ENCODE measurements around the gene FZD1. TPM values are rescaled to one million over a fixed set of nuclear protein-coding genes. Genes with fewer than 3 reads are reported as not detected.

The FZD1 gene
- total and polyA plus RNA-seq, 4 donors, result 4.1 to 55.8 (median 11.7) TPM

DNA sequence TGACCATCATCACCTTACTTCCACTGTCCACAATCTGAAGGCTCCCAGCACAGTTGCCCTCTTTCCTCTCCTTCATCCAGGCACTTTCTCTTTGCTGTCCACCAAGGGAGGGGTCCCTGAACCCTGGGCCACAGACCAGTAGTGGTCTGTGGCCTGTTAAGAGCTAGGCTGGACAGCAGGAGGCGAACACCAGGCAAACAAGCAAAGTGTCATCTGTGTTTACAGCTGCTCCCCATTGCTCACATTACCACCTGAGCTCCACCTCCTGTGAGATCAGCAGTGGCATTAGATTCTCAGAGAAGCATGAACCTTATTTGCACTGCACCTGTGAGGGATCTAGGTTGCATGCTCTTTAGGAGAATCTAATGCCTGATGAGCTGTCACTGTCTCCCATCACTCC is 27.7 kb downstream of the FZD1 start:
- H3K36me3 ChIP-seq (ENCODE audit: control insufficient read depth in 4 of 4, insufficient read depth in 4 of 4, low read length in 4 of 4), result no peaks in the 10 kb centered on the region
- H3K9me3 ChIP-seq (ENCODE audit: control insufficient read depth in 4 of 4, insufficient read depth in 3 of 4, low read length in 3 of 4), result no peaks in the 10 kb centered on the region
- no peak overlapping the region for H3K9ac ChIP-seq (ENCODE audit: insufficient read depth in 1 of 2, low read length in 2 of 2)
- DNase-seq (no peak), ATAC-seq (ENCODE audit: insufficient read depth, low FRiP score) (no peak)
- no peaks in the 10 kb centered on the region for H3K27me3 ChIP-seq (ENCODE audit: control insufficient read depth in 3 of 3, insufficient read depth in 3 of 3, low read length in 2 of 3)
- TF ChIP-seq CTCF (IDR thresholded peaks at IDR 0.05; ENCODE audit: control extremely low read depth, extremely low read depth), result no peak
- H3K4me1 ChIP-seq (ENCODE audit: control insufficient read depth in 5 of 5, insufficient read depth in 5 of 5, low read length in 5 of 5), result peaks cover 0 to 20% (median 2%) of the 10 kb centered on the region in 5 donors
- no peak overlapping the region for H3K27ac ChIP-seq (ENCODE audit: low read depth in 1 of 2, low read length in 1 of 2)
- H3K4me3 ChIP-seq, result no peak overlapping the region
- 94% methylated on average over 1 of the region's 1 CpG for WGBS, 2 donors

GRCh38 chr7:91292506-91292905 is 28.3 kb downstream of the FZD1 start:
- DNase-seq, result no peak
- no peak for TF ChIP-seq CTCF (IDR thresholded peaks at IDR 0.05; ENCODE audit: control extremely low read depth, extremely low read depth)
- no peaks in the 10 kb centered on the region for H3K27me3 ChIP-seq (ENCODE audit: control insufficient read depth in 3 of 3, insufficient read depth in 3 of 3, low read length in 2 of 3)
- no peak overlapping the region for H3K9ac ChIP-seq (ENCODE audit: insufficient read depth in 1 of 2, low read length in 2 of 2)
- H3K9me3 ChIP-seq (ENCODE audit: control insufficient read depth in 4 of 4, insufficient read depth in 3 of 4, low read length in 3 of 4), result no peaks in the 10 kb centered on the region
- 92 to 97% methylated on average over 1 of the region's 1 CpG for WGBS, 2 donors
- no peak for ATAC-seq (ENCODE audit: insufficient read depth, low FRiP score)
- H3K27ac ChIP-seq (ENCODE audit: low read depth in 1 of 2, low read length in 1 of 2), result no peak overlapping the region
- no peak overlapping the region for H3K4me3 ChIP-seq
- H3K36me3 ChIP-seq (ENCODE audit: control insufficient read depth in 4 of 4, insufficient read depth in 4 of 4, low read length in 4 of 4), result no peaks in the 10 kb centered on the region
- peaks cover 0 to 15% (median 2%) of the 10 kb centered on the region in 5 donors for H3K4me1 ChIP-seq (ENCODE audit: control insufficient read depth in 5 of 5, insufficient read depth in 5 of 5, low read length in 5 of 5)

DNA sequence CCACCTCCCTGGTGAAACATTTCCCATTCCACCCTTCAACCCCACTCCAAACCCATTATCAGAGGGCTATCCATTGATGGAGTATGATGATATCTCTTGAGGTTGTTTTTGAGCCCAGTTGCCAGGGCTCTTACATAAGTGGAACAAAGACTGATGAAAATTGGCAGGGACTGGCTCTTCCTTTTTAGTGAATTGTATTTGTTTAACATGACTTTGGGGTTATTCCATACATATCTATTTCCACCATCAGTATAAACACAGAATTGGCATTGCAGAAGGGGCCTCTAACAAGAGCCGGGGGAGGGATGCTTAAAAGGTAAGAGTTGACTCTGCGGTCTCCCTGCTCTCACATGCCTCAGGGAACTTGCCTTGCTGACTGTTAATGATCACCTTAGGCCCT is 28.9 kb downstream of the FZD1 start:
- ATAC-seq (ENCODE audit: insufficient read depth, low FRiP score) (no peak), DNase-seq (peak in 2 of 3 donors; percentile 45 to 51)
- no peaks in the 10 kb centered on the region for H3K36me3 ChIP-seq (ENCODE audit: control insufficient read depth in 4 of 4, insufficient read depth in 4 of 4, low read length in 4 of 4)
- H3K4me3 ChIP-seq, result no peak overlapping the region
- no peaks in the 10 kb centered on the region for H3K9me3 ChIP-seq (ENCODE audit: control insufficient read depth in 4 of 4, insufficient read depth in 3 of 4, low read length in 3 of 4)
- no peak for TF ChIP-seq CTCF (IDR thresholded peaks at IDR 0.05; ENCODE audit: control extremely low read depth, extremely low read depth)
- H3K4me1 ChIP-seq (ENCODE audit: control insufficient read depth in 5 of 5, insufficient read depth in 5 of 5, low read length in 5 of 5), result peaks cover 0 to 12% (median 0%) of the 10 kb centered on the region in 5 donors
- H3K9ac ChIP-seq (ENCODE audit: insufficient read depth in 1 of 2, low read length in 2 of 2), result no peak overlapping the region
- WGBS, 2 donors, result 83 to 89% methylated on average over 2 of the region's 2 CpGs
- H3K27me3 ChIP-seq (ENCODE audit: control insufficient read depth in 3 of 3, insufficient read depth in 3 of 3, low read length in 2 of 3), result no peaks in the 10 kb centered on the region
- no peak overlapping the region for H3K27ac ChIP-seq (ENCODE audit: low read depth in 1 of 2, low read length in 1 of 2)

GRCh38 chr7:91293840-91294239 is 29.6 kb downstream of the FZD1 start:
- ATAC-seq (ENCODE audit: insufficient read depth, low FRiP score) (no peak), DNase-seq (no peak)
- TF ChIP-seq CTCF (IDR thresholded peaks at IDR 0.05; ENCODE audit: control extremely low read depth, extremely low read depth), result no peak
- no peak overlapping the region for H3K9ac ChIP-seq (ENCODE audit: insufficient read depth in 1 of 2, low read length in 2 of 2)
- 81 to 89% methylated on average over 1 of the region's 1 CpG for WGBS, 2 donors
- peaks cover 0 to 12% (median 0%) of the 10 kb centered on the region in 5 donors for H3K4me1 ChIP-seq (ENCODE audit: control insufficient read depth in 5 of 5, insufficient read depth in 5 of 5, low read length in 5 of 5)
- H3K9me3 ChIP-seq (ENCODE audit: control insufficient read depth in 4 of 4, insufficient read depth in 3 of 4, low read length in 3 of 4), result no peaks in the 10 kb centered on the region
- no peaks in the 10 kb centered on the region for H3K36me3 ChIP-seq (ENCODE audit: control insufficient read depth in 4 of 4, insufficient read depth in 4 of 4, low read length in 4 of 4)
- no peaks in the 10 kb centered on the region for H3K27me3 ChIP-seq (ENCODE audit: control insufficient read depth in 3 of 3, insufficient read depth in 3 of 3, low read length in 2 of 3)
- no peak overlapping the region for H3K4me3 ChIP-seq
- H3K27ac ChIP-seq (ENCODE audit: low read depth in 1 of 2, low read length in 1 of 2), result no peak overlapping the region
